Stimulated activated memory B cell treated with anti-CD40 and anti-IgM and Interleukin-4, amounts not matched to agents 10 μg/mL and 1 μg/mL and 100 μg/mL, for 72 hours (primary cell): ENCODE results near the gene CCDC148.

Experiments used
- ATAC-seq: fragments of 150-1000 bp; cut with Tn5 transposase; 2 replicates; pipeline ENCODE4 v1.10.0; 2021
- H3K27ac Mint-ChIP-seq: one replicate; pipeline ENCODE4 v1.8.0; 2022; ENCODE audit warnings: mild to moderate bottlenecking, mixed read lengths
- H3K27me3 Mint-ChIP-seq: one replicate; pipeline ENCODE4 v1.8.0; 2022; ENCODE audit warnings: mixed read lengths
- H3K36me3 Mint-ChIP-seq: one replicate; pipeline ENCODE4 v1.8.0; 2022; ENCODE audit warnings: mixed read lengths
- H3K4me1 Mint-ChIP-seq: one replicate; pipeline ENCODE4 v1.8.0; 2022; ENCODE audit warnings: mixed read lengths
- H3K4me3 Mint-ChIP-seq: one replicate; pipeline ENCODE4 v1.8.0; 2022; ENCODE audit warnings: mild to moderate bottlenecking, moderate library complexity, mixed read lengths
- H3K9me3 Mint-ChIP-seq: one replicate; pipeline ENCODE4 v1.8.0; 2022; ENCODE audit warnings: mixed read lengths

CCDC148 gene

GRCh38 chr2:158411748-158412147 is 44.8 kb downstream of the CCDC148 start:
- peaks cover 25% of the 10 kb centered on the region for H3K9me3 Mint-ChIP-seq
- H3K36me3 Mint-ChIP-seq = no peaks in the 10 kb centered on the region
- H3K4me3 Mint-ChIP-seq = no peak overlapping the region
- no peaks in the 10 kb centered on the region for H3K4me1 Mint-ChIP-seq
- H3K27me3 Mint-ChIP-seq = peaks cover 8% of the 10 kb centered on the region
- ATAC-seq = no peak
- no peak overlapping the region for H3K27ac Mint-ChIP-seq

- Mint-ChIP-seq H3K36me3 (no peaks in the 10 kb centered on the region), H3K4me1 (no peaks in the 10 kb centered on the region), H3K4me3 (no peak overlapping the region), H3K9me3 (peaks cover 14% of the 10 kb centered on the region), H3K27ac (no peak overlapping the region), H3K27me3 (peaks cover 8% of the 10 kb centered on the region)
- no peak for ATAC-seq
Observed at GRCh38 chr2:158410132-158410531, 46.4 kb downstream of the CCDC148 start.

- no peaks in the 10 kb centered on the region for H3K4me1 Mint-ChIP-seq
- no peak overlapping the region for H3K4me3 Mint-ChIP-seq
- no peaks in the 10 kb centered on the region for H3K36me3 Mint-ChIP-seq
- no peak overlapping the region for H3K27ac Mint-ChIP-seq
- peaks cover 8% of the 10 kb centered on the region for H3K27me3 Mint-ChIP-seq
- ATAC-seq = no peak
- peaks cover 13% of the 10 kb centered on the region for H3K9me3 Mint-ChIP-seq
Observed at GRCh38 chr2:158407031-158407430, 49.5 kb downstream of the CCDC148 start.

GRCh38 chr2:158405341-158405740 is 51.2 kb downstream of the CCDC148 start:
- Mint-ChIP-seq H3K9me3 (peaks cover 4% of the 10 kb centered on the region), H3K4me1 (no peaks in the 10 kb centered on the region), H3K27ac (no peak overlapping the region), H3K36me3 (no peaks in the 10 kb centered on the region), H3K4me3 (no peak overlapping the region), H3K27me3 (peaks cover 8% of the 10 kb centered on the region)
- ATAC-seq = no peak

- no peak overlapping the region for H3K4me3 Mint-ChIP-seq
- H3K27ac Mint-ChIP-seq = no peak overlapping the region
- H3K36me3 Mint-ChIP-seq = no peaks in the 10 kb centered on the region
- H3K4me1 Mint-ChIP-seq = no peaks in the 10 kb centered on the region
- ATAC-seq = no peak
- H3K9me3 Mint-ChIP-seq = peaks cover 7% of the 10 kb centered on the region
- peaks cover 15% of the 10 kb centered on the region for H3K27me3 Mint-ChIP-seq
Observed at GRCh38 chr2:158403237-158403636, 53.3 kb downstream of the CCDC148 start.

GRCh38 chr2:158402665-158403064 is 53.9 kb downstream of the CCDC148 start:
- peaks cover 20% of the 10 kb centered on the region for H3K27me3 Mint-ChIP-seq
- peaks cover 7% of the 10 kb centered on the region for H3K9me3 Mint-ChIP-seq
- no peaks in the 10 kb centered on the region for H3K4me1 Mint-ChIP-seq
- no peak for ATAC-seq
- H3K27ac Mint-ChIP-seq = no peak overlapping the region
- H3K36me3 Mint-ChIP-seq = no peaks in the 10 kb centered on the region
- H3K4me3 Mint-ChIP-seq = no peak overlapping the region

- ATAC-seq = no peak
- Mint-ChIP-seq H3K36me3 (no peaks in the 10 kb centered on the region), H3K4me3 (no peak overlapping the region), H3K27ac (no peak overlapping the region), H3K9me3 (peaks cover 7% of the 10 kb centered on the region), H3K27me3 (peaks cover 24% of the 10 kb centered on the region), H3K4me1 (no peaks in the 10 kb centered on the region)
Observed at GRCh38 chr2:158395166-158395565, 61.4 kb downstream of the CCDC148 start.

GRCh38 chr2:158394453-158394852 is 62.1 kb downstream of the CCDC148 start:
- Mint-ChIP-seq H3K4me3 (no peak overlapping the region), H3K4me1 (no peaks in the 10 kb centered on the region), H3K27me3 (peaks cover 24% of the 10 kb centered on the region), H3K27ac (no peak overlapping the region), H3K36me3 (no peaks in the 10 kb centered on the region), H3K9me3 (peaks cover 3% of the 10 kb centered on the region)
- no peak for ATAC-seq

- no peak overlapping the region for H3K4me3 Mint-ChIP-seq
- no peaks in the 10 kb centered on the region for H3K36me3 Mint-ChIP-seq
- H3K9me3 Mint-ChIP-seq = peaks cover 3% of the 10 kb centered on the region
- peaks cover 23% of the 10 kb centered on the region for H3K27me3 Mint-ChIP-seq
- H3K27ac Mint-ChIP-seq = no peak overlapping the region
- ATAC-seq = no peak
- H3K4me1 Mint-ChIP-seq = no peaks in the 10 kb centered on the region
Observed at GRCh38 chr2:158393886-158394285, 62.7 kb downstream of the CCDC148 start.

- H3K9me3 Mint-ChIP-seq = no peaks in the 10 kb centered on the region
- H3K27ac Mint-ChIP-seq = no peak overlapping the region
- ATAC-seq = no peak
- H3K36me3 Mint-ChIP-seq = no peaks in the 10 kb centered on the region
- peaks cover 17% of the 10 kb centered on the region for H3K27me3 Mint-ChIP-seq
- no peaks in the 10 kb centered on the region for H3K4me1 Mint-ChIP-seq
- H3K4me3 Mint-ChIP-seq = no peak overlapping the region
Observed at GRCh38 chr2:158392687-158393086, 63.9 kb downstream of the CCDC148 start.

- Mint-ChIP-seq H3K9me3 (no peaks in the 10 kb centered on the region), H3K4me3 (no peak overlapping the region), H3K4me1 (no peaks in the 10 kb centered on the region), H3K36me3 (no peaks in the 10 kb centered on the region), H3K27ac (no peak overlapping the region), H3K27me3 (peaks cover 14% of the 10 kb centered on the region)
- no peak for ATAC-seq
Observed at GRCh38 chr2:158391876-158392275, 64.7 kb downstream of the CCDC148 start.

- Mint-ChIP-seq H3K4me1 (no peaks in the 10 kb centered on the region), H3K36me3 (no peaks in the 10 kb centered on the region), H3K27ac (no peak overlapping the region), H3K4me3 (no peak overlapping the region), H3K9me3 (no peaks in the 10 kb centered on the region), H3K27me3 (peaks cover 9% of the 10 kb centered on the region)
- ATAC-seq = no peak
Observed at GRCh38 chr2:158391361-158391760, 65.2 kb downstream of the CCDC148 start.

GRCh38 chr2:158388159-158388558 is 68.4 kb downstream of the CCDC148 start:
- no peaks in the 10 kb centered on the region for H3K9me3 Mint-ChIP-seq
- ATAC-seq = no peak
- no peak overlapping the region for H3K27ac Mint-ChIP-seq
- no peaks in the 10 kb centered on the region for H3K36me3 Mint-ChIP-seq
- H3K4me1 Mint-ChIP-seq = no peaks in the 10 kb centered on the region
- peaks cover 9% of the 10 kb centered on the region for H3K27me3 Mint-ChIP-seq
- H3K4me3 Mint-ChIP-seq = no peak overlapping the region

GRCh38 chr2:158385646-158386045 is 70.9 kb downstream of the CCDC148 start:
- no peaks in the 10 kb centered on the region for H3K36me3 Mint-ChIP-seq
- no peak overlapping the region for H3K4me3 Mint-ChIP-seq
- H3K9me3 Mint-ChIP-seq = no peaks in the 10 kb centered on the region
- H3K4me1 Mint-ChIP-seq = no peaks in the 10 kb centered on the region
- H3K27ac Mint-ChIP-seq = no peak overlapping the region
- ATAC-seq = no peak
- peaks cover 9% of the 10 kb centered on the region for H3K27me3 Mint-ChIP-seq

GRCh38 chr2:158381978-158382377 is 74.6 kb downstream of the CCDC148 start:
- no peak overlapping the region for H3K27ac Mint-ChIP-seq
- no peaks in the 10 kb centered on the region for H3K27me3 Mint-ChIP-seq
- H3K4me1 Mint-ChIP-seq = no peaks in the 10 kb centered on the region

GRCh38 chr2:158381205-158381604 is 75.3 kb downstream of the CCDC148 start:
- Mint-ChIP-seq H3K27me3 (no peaks in the 10 kb centered on the region), H3K36me3 (no peaks in the 10 kb centered on the region), H3K4me1 (no peaks in the 10 kb centered on the region), H3K9me3 (no peaks in the 10 kb centered on the region), H3K27ac (no peak overlapping the region), H3K4me3 (no peak overlapping the region)
- no peak for ATAC-seq

More at GRCh38 chr2:158381978-158382377, 74.6 kb downstream of the CCDC148 start:
- Mint-ChIP-seq H3K9me3 (no peaks in the 10 kb centered on the region), H3K36me3 (no peaks in the 10 kb centered on the region), H3K4me3 (no peak overlapping the region)
- no peak for ATAC-seq

- Mint-ChIP-seq H3K4me1 (no peaks in the 10 kb centered on the region), H3K9me3 (no peaks in the 10 kb centered on the region), H3K27ac (no peak overlapping the region), H3K4me3 (no peak overlapping the region), H3K36me3 (no peaks in the 10 kb centered on the region), H3K27me3 (no peaks in the 10 kb centered on the region)
- no peak for ATAC-seq
Observed at GRCh38 chr2:158380746-158381145, 75.8 kb downstream of the CCDC148 start.
